Measurements from ENCODE around the gene FAM169A.
"Not testable (repeated sequence)": the region's sequence is repeated elsewhere in the genome, so short reads cannot be mapped to it uniquely, and the experiment has no call there.

FAM169A gene, protein sequence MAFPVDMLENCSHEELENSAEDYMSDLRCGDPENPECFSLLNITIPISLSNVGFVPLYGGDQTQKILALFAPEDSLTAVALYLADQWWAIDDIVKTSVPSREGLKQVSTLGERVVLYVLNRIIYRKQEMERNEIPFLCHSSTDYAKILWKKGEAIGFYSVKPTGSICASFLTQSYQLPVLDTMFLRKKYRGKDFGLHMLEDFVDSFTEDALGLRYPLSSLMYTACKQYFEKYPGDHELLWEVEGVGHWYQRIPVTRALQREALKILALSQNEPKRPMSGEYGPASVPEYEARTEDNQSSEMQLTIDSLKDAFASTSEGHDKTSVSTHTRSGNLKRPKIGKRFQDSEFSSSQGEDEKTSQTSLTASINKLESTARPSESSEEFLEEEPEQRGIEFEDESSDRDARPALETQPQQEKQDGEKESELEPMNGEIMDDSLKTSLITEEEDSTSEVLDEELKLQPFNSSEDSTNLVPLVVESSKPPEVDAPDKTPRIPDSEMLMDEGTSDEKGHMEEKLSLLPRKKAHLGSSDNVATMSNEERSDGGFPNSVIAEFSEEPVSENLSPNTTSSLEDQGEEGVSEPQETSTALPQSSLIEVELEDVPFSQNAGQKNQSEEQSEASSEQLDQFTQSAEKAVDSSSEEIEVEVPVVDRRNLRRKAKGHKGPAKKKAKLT

GRCh38 chr5:74865804-74866595 lies at the start of gene FAM169A:
TSS of gene FAM169A (minus strand) at chr5:74866387. CDS start at chr5:74841676, 24,711 bp downstream.
- no peak for DNase-seq

DNA sequence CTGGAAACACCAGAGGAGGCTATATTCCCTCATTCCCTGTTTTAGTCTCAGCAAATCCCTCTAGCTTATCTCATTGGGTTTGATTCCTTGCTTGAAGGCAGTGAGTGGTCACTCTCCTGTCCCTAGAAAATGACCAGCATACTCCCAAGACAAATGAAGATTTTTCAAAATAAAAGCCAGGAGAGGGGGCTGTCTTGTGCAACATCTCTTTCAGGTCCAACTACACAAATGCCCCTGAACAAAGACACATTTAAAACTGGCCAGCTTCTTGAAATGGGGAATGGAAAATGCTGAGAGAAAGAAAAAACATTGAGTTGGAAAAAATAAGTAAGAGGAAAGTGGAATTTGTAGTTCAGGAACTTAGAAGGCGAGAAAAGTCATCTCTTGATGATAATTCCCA lies 49.3 kb upstream of the FAM169A start:
- no peak for DNase-seq

DNA sequence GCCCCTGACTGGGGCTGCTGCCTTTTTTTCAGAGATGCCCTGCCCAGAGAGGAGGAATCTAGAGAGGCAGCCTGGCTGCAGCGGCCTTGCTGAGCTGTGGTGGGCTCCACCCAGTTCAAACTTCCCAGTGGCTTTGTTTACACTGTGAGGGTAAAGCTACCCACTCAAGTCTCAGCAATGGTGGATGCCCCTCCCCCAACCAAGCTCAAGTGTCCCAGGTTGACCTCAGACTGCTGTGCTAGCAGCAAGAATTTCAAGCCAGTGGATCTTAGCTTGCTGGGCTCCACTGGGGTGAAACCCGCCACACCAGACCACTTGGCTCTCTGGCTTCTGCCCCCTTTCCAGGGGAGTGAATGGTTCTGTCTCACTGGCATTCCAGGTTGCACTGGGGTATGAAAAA lies 45.2 kb upstream of the FAM169A start:
- DNase-seq: not testable (repeated sequence)

GRCh38 chr5:74909888-74910287 lies 43.7 kb upstream of the FAM169A start:
- DNase-seq: not testable (repeated sequence)

GRCh38 chr5:74908237-74908636 lies 42.0 kb upstream of the FAM169A start:
- DNase-seq: not testable (repeated sequence)

- DNase-seq: not testable (repeated sequence)
Measured at GRCh38 chr5:74904713-74905112, 38.5 kb upstream of the FAM169A start.

DNA sequence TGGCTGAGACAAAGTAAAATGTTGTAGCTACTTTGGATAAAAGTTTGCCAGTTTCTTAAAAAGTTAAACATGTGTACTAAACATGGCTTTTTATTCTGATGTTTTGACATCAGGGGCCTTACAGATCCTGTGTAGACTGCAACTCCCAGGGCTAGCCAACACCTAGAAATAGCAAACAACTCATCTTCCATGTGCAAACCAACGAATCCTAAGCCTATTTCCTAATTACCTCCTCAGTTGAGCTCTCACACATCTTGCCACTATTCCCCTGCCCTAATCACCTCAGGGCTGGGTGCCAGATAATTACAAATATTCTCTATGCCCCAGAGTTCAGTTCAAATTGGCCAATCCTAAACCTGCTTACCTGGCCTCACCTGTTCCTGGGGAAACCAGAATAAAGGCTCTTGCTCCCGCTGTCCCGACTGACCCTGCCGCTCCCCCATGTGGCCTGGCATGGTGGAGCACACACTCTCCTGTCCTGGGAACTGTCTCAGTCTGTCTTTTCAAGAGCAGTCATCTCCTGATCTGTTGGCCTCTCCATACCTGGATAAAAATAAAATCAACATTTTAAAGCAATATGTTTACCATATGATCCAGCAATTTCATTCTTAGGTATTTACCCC lies 37.1 kb upstream of the FAM169A start:
- no peak for DNase-seq

- no peak for DNase-seq
Measured at GRCh38 chr5:74897049-74897448, 30.9 kb upstream of the FAM169A start.

GRCh38 chr5:74895906-74896305 lies 29.7 kb upstream of the FAM169A start:
- no peak for DNase-seq

DNA sequence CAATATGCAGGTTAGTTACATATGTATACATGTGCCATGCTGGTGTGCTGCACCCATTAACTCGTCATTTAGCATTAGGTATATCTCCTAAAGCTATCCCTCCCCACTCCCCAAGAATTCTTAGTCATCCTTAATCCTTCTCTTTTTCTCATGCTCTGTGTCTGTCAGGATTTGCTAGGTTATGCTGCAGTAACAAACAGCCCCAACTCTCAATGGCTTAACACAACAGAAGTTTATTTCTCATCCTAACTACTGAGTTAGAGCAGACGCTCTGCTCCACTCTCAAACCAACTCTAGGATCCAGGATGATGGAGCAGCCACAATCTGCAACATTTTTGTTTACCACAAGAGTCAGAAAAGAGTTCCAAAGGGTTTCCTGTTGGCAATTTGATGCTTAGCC lies 28.2 kb upstream of the FAM169A start:
- DNase-seq: no peak

DNA sequence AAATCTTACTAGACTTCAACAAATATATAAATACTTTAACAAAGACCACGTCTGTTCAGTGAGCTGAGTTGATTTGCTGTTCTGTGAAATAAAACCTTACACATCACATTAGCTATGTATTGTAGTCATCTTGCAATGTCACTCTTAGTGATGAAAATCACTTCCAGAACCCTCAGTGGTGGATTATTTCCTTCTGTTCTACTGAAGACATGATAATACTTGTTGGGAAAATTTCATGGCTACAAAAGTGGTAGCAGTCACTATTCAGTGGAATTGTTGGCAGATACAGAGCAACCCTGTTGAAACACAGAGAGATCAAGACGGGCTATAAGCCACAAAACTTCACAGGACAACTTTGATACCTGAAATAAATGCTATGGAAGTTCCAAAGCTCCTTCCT lies 26.7 kb upstream of the FAM169A start:
- no peak for DNase-seq

DNA sequence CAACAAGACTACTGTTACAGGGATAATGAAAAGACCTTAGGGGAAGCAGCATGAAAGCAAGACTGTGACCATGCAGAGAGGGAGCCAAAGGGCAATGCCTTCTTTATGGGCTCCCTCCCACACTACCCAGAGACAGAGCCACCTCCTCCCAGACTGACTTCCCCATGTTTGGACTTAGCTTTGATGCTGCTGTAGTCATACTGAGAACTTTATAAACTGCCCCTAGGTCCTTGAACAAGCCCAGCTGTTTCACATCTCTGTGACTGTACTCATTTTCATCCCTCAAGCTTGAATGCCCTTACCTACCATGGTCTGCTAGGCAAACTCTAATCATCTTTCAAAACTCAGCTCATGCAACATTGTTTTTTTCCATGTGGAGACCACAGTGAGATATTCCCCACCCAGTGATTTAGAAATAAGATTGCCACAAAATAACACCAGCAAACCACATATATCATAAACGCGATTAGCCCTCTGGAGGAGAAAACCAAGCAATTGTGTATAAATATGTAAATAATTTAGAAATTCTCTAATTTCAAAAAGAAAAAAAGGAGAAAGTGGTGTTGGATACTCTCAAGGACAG lies 23.4 kb upstream of the FAM169A start:
- DNase-seq: no peak

DNA sequence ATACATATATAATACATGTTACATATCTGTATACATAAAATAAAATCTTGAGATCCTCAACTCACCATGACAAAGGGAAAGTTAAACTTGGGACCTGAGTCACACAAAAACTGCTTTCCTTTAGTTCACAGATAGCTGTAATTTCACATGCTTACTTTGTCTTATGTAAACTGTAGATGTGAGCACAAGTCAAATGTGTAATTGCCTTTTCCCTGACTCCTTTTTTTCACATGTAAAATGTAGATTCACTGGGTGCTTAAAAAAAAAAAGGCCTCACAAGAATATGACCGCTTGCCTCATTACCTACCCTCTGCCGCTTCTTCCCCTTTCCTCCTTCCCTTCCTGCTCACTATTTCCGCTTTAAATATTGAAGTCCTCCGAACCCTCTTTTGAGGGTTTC lies 21.9 kb upstream of the FAM169A start:
- no peak for DNase-seq

GRCh38 chr5:74885170-74885569 lies 19.0 kb upstream of the FAM169A start:
- DNase-seq: no peak

GRCh38 chr5:74882379-74883134 lies 16.4 kb upstream of the FAM169A start:
- not testable (repeated sequence) for DNase-seq

DNA sequence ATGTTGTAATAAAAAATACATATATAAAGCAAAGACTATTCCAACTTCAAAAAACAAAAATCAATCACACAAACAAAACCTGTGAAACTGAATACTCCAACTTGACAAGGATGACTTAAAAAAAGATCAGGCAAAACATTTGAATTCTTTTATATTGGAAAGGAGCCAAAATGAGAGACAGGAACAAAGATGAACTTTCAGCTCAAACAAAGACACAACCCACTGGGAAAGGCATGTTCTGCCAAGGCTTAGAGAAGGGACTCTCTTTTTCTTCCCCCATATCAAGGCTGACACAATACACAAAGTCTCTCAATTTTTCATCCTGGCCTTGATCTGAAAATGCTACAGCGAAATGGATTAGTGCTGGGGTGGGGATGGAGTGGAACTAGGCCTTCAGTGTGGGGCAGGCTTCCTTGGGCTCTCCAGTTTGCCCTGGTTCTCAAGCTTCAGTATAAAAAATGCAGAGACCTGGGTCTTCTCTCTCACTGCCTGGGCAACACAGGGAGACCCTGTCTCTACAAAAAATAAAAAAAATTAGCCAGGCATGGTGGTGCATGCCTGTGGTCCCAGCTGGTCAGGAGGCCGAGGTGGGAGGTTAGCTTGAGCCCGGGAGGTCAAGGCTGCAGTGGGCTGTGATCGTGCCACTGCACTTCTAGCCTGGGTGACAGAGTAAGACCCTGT lies 11.6 kb upstream of the FAM169A start:
- DNase-seq: no peak

DNA sequence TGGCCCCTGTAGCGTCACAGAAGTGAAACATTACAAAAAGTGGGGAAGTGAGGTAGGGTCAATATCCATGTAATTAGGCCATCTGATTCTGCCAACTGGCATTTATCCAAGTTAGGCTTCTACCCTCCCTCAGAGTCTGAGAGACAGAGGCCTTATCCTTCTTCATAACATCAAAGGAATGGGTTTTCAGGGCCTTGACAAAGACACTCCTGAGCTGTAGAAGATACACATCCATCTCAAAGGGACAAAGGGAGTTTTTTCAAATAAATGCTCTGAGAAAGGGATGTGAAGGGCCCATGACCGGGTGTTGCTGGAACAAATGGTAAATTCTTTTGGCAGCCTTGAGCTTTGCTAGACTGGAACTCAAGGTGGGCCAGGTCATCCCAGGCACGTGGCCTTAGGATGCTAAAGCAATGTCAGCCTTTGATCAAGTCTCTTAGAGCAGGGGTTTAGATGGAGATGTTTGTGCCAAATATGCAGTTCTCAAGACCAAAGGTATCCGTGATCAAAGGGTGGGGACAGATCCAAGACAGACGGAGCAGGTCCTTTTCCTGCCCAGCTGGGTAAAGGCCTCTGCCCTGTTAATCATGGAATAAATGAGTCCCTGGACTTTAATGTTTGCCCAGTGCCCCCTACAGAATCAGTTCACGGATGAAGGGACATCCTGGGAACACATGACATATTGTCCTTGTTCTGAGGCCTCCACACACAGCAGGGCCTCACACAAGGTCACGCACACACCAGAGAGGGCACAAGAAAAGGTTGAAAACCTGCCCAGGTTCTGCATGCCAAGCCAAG lies 10.0 kb upstream of the FAM169A start:
- DNase-seq: no peak

DNA sequence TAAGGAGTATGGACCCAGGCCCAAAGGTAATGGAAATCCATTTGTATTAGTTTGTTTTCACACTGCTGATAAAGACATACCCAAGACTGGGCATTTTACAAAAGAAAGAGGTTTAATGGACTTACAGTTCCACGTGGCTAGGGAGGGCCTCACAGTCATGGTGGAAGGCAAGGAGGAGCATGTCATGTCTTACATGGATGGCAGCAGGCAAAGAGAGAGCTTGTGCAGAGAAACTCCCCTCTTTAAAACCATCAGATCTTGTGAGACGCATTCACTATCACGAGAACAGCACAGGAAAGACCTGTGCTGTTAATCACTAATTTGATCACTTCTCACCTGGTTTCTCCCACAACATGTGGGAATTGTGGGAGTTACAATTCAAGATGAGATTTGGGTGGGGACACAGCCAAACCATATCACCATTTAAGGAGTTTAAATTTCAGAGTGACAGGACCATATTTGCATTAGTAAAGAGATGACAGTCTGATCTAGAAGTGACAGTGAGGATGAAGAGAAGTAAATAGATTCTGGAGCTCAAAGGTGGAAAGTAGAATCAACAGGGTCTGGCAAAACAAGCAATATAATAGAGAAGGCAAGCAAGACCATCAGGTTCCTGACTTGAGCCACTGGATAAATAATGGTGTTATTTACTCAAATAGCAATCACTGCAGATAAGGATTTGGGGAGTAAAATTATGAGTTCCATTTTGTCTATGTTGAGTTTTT lies 7.5 kb upstream of the FAM169A start:
- DNase-seq: no peak

DNA sequence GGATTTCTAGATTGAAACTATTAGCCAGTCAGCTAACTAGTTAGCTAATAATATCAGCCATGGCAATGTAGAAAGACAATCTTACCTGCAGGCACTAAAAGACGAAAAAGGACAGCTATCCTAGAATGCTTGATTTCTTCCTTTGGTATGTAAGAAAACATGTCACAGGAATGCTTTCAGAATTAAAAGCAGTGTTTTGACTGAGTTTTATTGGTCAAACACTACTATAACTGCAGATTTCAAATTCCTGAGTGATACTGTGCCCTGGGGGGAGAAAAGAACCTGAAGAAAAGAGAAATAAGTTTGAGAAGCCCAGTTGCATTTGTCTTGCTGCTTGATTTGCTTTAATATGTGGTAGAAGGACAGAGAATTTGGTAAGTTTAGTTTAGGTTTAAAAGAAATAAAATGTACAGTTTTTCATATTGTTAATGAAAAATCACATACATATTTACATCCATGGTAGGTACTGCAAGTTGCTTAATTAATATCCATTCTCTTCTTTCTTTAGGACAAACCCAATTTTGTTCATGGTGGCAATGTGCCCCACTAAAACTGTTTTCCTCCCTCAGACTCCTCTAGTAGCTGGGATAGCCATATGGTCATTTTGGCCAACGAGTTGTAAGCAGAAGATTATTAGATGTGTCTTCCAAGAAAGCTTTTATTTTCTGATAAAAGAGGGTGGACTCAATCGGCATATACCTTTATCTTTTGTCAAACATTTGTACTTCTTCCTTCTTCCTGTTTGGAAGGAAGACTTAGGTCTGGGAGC lies 4.3 kb upstream of the FAM169A start:
- DNase-seq: no peak
